ENCODE results near the gene MDN1.

GRCh38 chr6:89619567-89619966 is 200.0 kb downstream of the MDN1 start:
- TF ChIP-seq CTCF (IDR thresholded peaks at IDR 0.05; ENCODE audit: low read length) (no peak), EZH2 (optimal IDR thresholded peaks at IDR 0.05; ENCODE audit: low read depth, low read length) (no peak), EZH2phosphoT487 (IDR thresholded peaks at IDR 0.05; ENCODE audit: low read length) (no peak)
